ENCODE results near the gene KATNB1. TPM values are rescaled to one million over a fixed set of nuclear protein-coding genes. Genes with fewer than 3 reads are reported as not detected.

KATNB1 gene
- total and polyA plus RNA-seq, 2 donors (not counting 1 experiment from before 2014, with no cell fraction given) = 6.7 to 15.2 TPM

DNA sequence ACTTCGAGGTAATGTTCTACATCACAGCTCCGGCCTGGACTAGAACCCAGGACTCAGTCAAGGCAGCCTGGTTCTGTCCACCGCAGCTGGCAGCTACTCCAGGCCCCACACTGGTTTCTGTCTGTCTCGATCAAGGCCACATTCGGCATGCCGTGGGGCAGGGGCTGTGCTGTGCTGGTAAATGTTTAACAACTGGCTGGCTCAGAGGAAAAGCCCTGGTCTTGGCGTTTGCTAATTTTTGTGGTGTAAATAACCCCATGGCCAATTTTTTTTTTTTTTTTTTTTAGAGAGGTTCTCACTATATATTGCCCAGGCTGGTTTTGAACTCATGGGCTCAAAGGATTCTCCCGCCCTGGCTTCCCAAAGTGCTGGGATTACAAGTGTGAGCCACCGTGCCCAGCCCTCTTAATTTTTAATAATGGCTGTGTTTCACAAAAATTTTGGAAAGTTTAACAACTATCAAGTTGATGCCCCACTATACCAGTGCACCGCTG is 41.3 kb upstream of the KATNB1 start:
- Histone ChIP-seq H3K79me2 (ENCODE audit: control insufficient read depth, insufficient read depth, low read length) (no peaks in the 10 kb centered on the region), H3K4me1 (ENCODE audit: control insufficient read depth, extremely low read depth, insufficient read depth, low read length) (no peaks in the 10 kb centered on the region), H3K4me3 (replicated peaks in 1 of 4; ENCODE audit: control extremely low read depth in 1 of 4, insufficient read depth in 1 of 4, low read depth in 3 of 4, low read length in 4 of 4) (no peak overlapping the region), H3K27me3 (ENCODE audit: control insufficient read depth, insufficient read depth, low read length) (no peaks in the 10 kb centered on the region), H3K27ac (ENCODE audit: insufficient read depth, low read length) (no peak overlapping the region), H2AFZ (ENCODE audit: low read length) (no peak overlapping the region), H4K20me1 (ENCODE audit: control insufficient read depth, extremely low read depth, insufficient read depth, low read length) (no peaks in the 10 kb centered on the region), H3K9ac (ENCODE audit: insufficient read depth, low read length) (no peak overlapping the region), H3K36me3 (ENCODE audit: control insufficient read depth, insufficient read depth, low read length) (no peaks in the 10 kb centered on the region), H3K9me3 (ENCODE audit: control insufficient read depth, insufficient read depth, low read depth, low read length) (no peaks in the 10 kb centered on the region), H3K4me2 (ENCODE audit: extremely low read depth, insufficient read depth, low read length) (no peak overlapping the region)
- TF ChIP-seq EZH2 (IDR thresholded peaks at IDR 0.05; ENCODE audit: low read length, missing control alignments) = no peak
- TF ChIP-seq, protein P1, sequence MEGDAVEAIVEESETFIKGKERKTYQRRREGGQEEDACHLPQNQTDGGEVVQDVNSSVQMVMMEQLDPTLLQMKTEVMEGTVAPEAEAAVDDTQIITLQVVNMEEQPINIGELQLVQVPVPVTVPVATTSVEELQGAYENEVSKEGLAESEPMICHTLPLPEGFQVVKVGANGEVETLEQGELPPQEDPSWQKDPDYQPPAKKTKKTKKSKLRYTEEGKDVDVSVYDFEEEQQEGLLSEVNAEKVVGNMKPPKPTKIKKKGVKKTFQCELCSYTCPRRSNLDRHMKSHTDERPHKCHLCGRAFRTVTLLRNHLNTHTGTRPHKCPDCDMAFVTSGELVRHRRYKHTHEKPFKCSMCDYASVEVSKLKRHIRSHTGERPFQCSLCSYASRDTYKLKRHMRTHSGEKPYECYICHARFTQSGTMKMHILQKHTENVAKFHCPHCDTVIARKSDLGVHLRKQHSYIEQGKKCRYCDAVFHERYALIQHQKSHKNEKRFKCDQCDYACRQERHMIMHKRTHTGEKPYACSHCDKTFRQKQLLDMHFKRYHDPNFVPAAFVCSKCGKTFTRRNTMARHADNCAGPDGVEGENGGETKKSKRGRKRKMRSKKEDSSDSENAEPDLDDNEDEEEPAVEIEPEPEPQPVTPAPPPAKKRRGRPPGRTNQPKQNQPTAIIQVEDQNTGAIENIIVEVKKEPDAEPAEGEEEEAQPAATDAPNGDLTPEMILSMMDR (conservative IDR thresholded peaks at IDR 0.05 in 1 of 2, IDR thresholded peaks at IDR 0.05 in 1 of 2; ENCODE audit: low read depth in 1 of 2, low read length in 2 of 2) = no peak
- DNase-seq (ENCODE audit: low read depth in 2 of 2) = no peak

DNA sequence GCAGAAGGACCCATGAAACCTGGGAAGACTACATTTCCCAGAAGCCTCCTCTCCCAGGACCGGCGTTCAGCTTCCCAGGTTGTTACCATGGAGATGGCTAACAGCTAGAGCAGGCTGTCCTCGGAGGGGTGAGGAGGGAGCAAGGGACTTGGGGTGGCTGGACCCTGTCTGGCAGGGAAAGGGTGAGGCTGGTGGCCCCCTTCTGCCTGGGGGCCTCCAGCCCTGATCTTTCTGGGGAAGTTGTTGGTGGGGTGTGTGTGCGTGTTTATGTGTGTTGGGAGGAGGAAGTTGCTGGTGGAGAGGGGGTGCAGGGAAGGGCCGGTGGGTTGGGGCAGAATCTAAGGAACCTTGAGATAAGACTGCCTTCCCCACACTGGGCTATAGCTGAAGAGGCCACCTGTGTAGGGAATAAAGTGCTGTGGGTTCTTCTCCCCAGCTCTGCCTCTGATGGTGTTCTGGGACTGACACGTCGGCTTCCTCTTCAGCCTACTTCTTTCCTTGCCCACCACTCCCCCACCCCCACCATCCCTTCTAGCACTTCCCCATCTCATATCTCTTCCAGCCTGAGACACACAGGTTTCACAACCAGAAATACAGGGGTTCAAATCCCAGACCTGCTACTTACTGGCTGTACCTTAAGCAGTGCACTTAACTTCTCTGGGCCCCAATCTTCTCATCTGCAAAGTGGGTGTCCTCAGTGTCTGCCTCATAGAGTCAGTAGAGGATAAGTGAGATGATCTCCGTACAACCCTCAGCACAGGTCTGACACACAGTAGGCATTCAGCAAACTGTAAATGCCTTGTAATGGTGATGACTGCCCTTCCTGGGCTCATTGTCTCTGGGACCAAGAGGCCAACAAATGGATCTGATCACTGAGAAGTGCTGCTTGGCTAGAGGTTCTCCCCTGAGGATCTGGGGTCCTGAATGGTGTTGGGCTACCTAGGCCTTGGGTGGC is 40.6 kb upstream of the KATNB1 start, which contains the start of gene DRC7:
TSS of gene DRC7 (plus strand) at position 82 of the 955 bp plus-strand sequence. CDS start 3,144 bp downstream, outside the sequence.
- Histone ChIP-seq H3K4me3 (replicated peaks in 1 of 4; ENCODE audit: control extremely low read depth in 1 of 4, insufficient read depth in 1 of 4, low read depth in 3 of 4, low read length in 4 of 4) (peak within 1 kb of the TSS in 1 of 4 experiments; percentile 33), H3K27ac (ENCODE audit: insufficient read depth, low read length) (no peak within 1 kb of the TSS), H3K4me2 (ENCODE audit: extremely low read depth, insufficient read depth, low read length) (no peak within 1 kb of the TSS), H4K20me1 (ENCODE audit: control insufficient read depth, extremely low read depth, insufficient read depth, low read length) (no peaks in the 10 kb centered on the region), H3K4me1 (ENCODE audit: control insufficient read depth, extremely low read depth, insufficient read depth, low read length) (no peaks in the 10 kb centered on the region), H3K9ac (ENCODE audit: insufficient read depth, low read length) (no peak within 1 kb of the TSS), H2AFZ (ENCODE audit: low read length) (no peak within 1 kb of the TSS), H3K79me2 (ENCODE audit: control insufficient read depth, insufficient read depth, low read length) (no peaks in the 10 kb centered on the region), H3K27me3 (ENCODE audit: control insufficient read depth, insufficient read depth, low read length) (no peaks in the 10 kb centered on the region), H3K9me3 (ENCODE audit: control insufficient read depth, insufficient read depth, low read depth, low read length) (no peaks in the 10 kb centered on the region), H3K36me3 (ENCODE audit: control insufficient read depth, insufficient read depth, low read length) (no peaks in the 10 kb centered on the region)
- TF ChIP-seq EZH2 (IDR thresholded peaks at IDR 0.05; ENCODE audit: low read length, missing control alignments) = no peak
- TF ChIP-seq, protein P1 (conservative IDR thresholded peaks at IDR 0.05 in 1 of 2, IDR thresholded peaks at IDR 0.05 in 1 of 2; ENCODE audit: low read depth in 1 of 2, low read length in 2 of 2) = no peak
- DNase-seq (ENCODE audit: low read depth in 2 of 2) = peak; percentile 41

- Histone ChIP-seq H3K4me2 (ENCODE audit: extremely low read depth, insufficient read depth, low read length) (no peak overlapping the region), H3K9me3 (ENCODE audit: control insufficient read depth, insufficient read depth, low read depth, low read length) (no peaks in the 10 kb centered on the region), H2AFZ (ENCODE audit: low read length) (no peak overlapping the region), H3K27me3 (ENCODE audit: control insufficient read depth, insufficient read depth, low read length) (no peaks in the 10 kb centered on the region), H3K4me3 (replicated peaks in 1 of 4; ENCODE audit: control extremely low read depth in 1 of 4, insufficient read depth in 1 of 4, low read depth in 3 of 4, low read length in 4 of 4) (no peak overlapping the region), H3K9ac (ENCODE audit: insufficient read depth, low read length) (no peak overlapping the region), H3K79me2 (ENCODE audit: control insufficient read depth, insufficient read depth, low read length) (no peaks in the 10 kb centered on the region), H3K36me3 (ENCODE audit: control insufficient read depth, insufficient read depth, low read length) (no peaks in the 10 kb centered on the region), H3K27ac (ENCODE audit: insufficient read depth, low read length) (no peak overlapping the region), H3K4me1 (ENCODE audit: control insufficient read depth, extremely low read depth, insufficient read depth, low read length) (no peaks in the 10 kb centered on the region), H4K20me1 (ENCODE audit: control insufficient read depth, extremely low read depth, insufficient read depth, low read length) (no peaks in the 10 kb centered on the region)
- no peak for TF ChIP-seq EZH2 (IDR thresholded peaks at IDR 0.05; ENCODE audit: low read length, missing control alignments)
- TF ChIP-seq, protein P1 (conservative IDR thresholded peaks at IDR 0.05 in 1 of 2, IDR thresholded peaks at IDR 0.05 in 1 of 2; ENCODE audit: low read depth in 1 of 2, low read length in 2 of 2) = no peak
- DNase-seq (ENCODE audit: low read depth in 2 of 2) = no peak
Observed at GRCh38 chr16:57695680-57696069, 39.9 kb upstream of the KATNB1 start.
